DMS 273 treated with DMSO at 0.1 percent for 48 hours (cell line): ENCODE results near the gene SLC35F4.
"Not testable (repeated sequence)": the region's sequence is repeated elsewhere in the genome, so short reads cannot be mapped to it uniquely, and the experiment has no call there.

Source experiments
- DNase-seq: peaks from one replicate; lab custom pipeline; 2025; lab: John Stamatoyannopoulos, UW

SLC35F4 gene

DNA sequence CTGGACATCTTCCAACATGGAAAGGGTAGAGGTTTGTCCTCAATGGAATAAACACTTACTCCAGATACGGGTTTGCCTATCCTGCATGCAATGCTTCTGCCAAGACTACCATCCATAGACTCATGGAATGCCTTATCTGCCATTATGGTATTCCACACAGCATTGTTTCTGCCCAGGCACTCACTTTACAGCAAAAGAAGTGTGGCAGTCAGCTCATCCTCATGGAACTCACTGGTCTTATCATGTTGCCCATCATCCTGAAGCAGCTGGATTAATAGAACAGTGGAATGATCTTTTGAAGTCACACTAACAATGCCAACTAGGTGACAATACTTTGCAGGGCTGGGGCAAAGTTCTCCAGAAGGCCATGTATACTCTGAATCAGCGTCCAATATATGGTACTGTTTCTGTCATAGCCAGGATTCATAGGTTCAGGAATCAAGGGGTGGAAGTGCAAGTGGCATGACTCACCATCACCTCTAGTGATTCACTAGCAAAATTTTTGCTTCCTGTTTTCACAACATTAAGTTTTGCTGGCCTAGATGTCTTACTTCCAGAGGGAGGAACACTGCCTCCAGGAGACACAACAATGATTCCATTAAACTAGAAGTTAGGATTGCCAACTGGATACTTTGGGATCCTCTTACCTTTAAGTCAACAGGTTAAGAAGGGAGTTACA lies 140.4 kb downstream of the SLC35F4 start:
- DNase-seq, result no peak

DNA sequence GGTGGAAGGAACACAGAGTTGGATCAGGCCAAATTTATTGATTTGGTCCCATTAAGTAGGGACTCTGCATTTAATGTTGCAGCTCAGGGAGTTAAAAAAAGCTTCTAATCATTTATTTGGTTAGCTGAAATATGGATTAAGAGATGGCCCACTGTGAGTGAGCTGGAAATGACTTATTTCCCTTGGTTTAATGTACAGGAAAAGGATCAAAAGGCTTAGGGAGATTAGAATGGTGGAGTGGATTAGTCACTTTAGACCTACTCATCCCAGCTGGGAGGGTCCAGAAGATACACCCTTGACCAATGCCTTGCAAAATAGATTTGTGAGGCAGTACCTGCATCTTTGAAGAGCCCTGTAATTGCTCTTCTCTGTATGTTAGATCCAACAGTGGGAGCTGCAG lies 143.8 kb downstream of the SLC35F4 start:
- DNase-seq, result not testable (repeated sequence)

DNA sequence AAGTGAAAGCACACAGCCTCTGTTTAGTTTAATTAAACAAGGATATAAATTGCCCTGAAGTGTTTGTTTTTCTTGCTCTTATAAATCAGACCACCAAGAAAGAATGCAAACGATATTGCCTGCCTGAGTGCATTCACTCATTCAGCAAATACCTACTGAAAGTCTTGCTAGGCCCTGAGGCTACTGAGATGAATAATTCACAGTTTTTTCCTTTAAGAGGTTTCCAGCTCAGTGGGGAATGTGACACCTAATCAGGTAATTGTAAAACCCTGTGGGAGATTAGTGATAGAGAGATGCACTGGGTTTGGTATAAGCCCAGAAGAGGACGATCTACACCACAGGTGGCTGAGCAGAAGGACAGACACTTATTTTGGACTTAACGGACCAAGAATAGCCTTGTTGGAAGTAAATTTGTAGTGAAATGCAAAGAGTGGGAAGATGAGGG lies 151.4 kb downstream of the SLC35F4 start:
- DNase-seq, result no peak

DNA sequence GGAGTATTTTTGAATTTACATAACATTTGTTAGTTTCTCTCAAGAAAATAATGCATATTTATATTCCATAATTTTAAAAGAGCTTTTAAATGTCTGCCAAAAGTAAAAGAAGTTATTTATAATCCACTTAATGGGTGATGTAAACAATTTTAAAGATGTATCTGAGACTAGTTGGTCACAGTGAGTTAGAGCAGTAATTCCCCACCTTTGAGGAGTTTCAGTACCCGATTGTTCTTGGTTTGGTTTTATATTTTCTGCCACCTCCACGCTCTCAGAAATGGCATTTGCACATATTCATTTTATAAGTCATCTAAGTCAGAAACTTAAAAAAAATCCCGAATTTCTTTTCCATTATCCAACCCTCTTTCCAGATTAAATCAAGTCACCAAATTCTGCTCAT lies 153.2 kb downstream of the SLC35F4 start:
- DNase-seq, result no peak

DNA sequence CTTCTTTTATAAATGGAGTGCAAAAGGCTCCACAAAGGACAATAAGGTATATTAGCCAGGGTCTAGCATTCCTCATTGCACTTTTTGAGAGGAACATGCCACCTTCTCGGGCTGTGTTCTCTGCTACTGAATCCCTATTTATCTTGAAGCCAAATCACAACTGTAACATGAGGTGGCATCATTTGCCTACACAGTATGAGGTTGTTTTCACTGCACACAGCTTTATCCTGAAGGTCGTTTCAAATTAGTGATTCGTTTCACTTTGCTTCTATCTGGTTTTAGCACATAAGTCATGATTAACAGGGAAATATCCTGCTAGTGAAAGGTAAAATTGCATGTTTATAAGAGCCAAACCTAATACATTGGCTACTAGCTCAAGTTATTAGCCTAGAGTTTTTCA lies 153.8 kb downstream of the SLC35F4 start:
- DNase-seq, result no peak

DNA sequence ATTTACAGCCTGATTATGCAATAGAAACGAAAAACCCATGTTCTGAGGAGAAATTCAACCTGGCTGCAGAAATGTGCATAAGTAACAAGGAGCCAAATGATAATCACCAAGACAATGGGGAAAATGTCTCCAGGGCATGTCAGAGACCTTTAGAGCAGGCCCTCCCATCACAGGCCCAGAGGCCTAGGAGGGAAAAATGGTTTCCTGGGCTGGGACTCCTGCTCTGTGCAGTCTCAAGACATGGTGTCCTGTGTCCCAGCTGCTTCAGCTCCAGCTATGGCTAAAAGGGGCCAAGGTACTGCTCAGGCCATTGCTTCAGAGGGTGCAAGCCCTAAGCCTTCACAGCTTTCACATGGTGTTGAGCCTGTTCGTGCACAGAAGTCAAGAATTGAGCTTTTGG lies 156.0 kb downstream of the SLC35F4 start:
- no peak for DNase-seq

DNA sequence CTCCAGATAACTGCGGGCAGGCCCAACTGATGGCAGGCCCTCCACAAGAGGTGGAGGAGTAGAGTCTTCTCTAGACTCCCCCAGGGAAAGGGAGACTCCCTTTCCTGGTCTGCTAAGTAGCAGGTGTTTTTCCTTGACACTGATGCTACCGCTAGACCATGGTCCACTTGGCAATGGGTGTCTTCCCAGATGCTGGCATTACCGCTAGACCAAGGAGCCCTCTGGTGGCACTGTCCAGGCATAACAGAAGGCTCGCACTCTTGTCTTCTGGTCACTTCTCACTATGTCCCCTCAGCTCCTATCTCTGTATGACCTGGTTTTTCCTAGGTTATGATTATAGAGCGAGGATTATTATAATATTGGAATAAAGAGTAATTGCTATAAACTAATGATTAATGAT lies 156.8 kb downstream of the SLC35F4 start:
- DNase-seq, result not testable (repeated sequence)

DNA sequence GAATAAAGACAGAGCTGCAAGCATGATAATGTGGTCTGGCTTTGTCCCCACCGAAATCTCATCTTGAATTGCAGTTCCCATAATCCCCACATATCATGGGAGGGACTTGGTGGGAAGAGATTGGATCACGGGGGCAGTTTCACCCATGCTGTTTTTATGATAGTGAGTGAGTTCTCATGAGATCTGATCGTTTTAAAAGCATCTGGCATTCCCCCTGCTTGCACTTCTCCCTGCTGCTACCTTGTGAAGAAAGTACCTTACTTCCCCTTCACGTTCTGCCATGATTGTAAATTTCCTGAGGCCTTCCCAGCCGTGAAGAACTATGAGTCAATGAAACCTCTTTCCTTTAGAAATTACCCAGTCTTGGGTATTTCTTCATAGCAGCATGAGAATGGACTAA lies 158.7 kb downstream of the SLC35F4 start:
- DNase-seq, result no peak

DNA sequence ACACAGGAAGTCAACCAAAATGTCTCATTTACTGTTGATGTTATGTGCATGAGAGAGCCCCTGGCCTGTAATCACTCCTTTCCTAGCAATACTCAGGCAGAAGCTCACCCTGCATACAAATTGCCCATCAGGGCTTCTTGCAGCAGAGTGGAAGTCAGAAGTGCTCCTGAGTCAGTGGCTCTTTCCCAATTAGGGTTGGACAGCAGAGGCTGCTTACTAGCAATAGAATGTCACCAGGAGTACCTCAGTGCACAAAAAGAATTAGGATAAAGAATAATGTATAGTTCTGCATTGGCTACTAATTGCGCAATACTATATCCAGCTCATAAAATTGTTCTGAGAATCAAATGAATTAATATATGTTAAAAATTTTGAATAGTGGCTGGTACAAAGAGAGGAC lies 161.1 kb downstream of the SLC35F4 start:
- no peak for DNase-seq

DNA sequence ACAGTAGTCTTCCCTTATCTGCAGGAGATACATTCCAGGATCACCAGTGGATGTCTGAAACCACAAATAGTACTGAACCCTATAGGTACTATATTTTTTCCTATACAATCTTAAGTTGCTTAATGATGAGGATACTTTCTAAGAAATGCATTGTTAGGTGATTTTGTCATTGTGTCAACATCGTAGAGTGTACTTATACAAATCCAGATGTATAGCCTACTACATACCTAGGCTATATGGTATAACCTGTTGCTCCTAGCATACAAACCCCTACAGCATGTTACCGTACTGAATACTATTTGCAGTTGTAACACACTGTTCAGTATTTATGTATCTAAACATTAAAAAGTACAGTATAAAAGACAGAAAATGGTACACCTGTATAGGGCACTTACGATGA lies 165.9 kb downstream of the SLC35F4 start:
- DNase-seq, result no peak

DNA sequence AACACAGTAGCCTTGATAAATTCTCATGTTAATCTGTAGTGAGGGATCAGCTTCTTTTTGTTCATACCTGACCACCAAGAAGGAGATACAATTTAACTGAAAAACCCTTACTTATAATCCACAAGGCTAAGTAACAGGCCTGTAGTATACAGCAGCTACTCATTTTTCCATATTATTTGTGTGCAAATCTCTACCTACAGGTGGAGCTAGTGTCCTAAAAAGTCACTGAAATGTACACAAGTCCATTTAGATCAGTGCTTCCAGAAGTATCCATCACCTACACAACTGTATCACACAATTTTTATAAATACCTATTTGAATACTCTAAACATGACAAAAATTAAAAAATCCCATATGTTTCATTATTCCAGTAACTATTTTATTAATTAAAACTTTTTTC lies 173.2 kb downstream of the SLC35F4 start:
- DNase-seq, result peak; percentile 20

DNA sequence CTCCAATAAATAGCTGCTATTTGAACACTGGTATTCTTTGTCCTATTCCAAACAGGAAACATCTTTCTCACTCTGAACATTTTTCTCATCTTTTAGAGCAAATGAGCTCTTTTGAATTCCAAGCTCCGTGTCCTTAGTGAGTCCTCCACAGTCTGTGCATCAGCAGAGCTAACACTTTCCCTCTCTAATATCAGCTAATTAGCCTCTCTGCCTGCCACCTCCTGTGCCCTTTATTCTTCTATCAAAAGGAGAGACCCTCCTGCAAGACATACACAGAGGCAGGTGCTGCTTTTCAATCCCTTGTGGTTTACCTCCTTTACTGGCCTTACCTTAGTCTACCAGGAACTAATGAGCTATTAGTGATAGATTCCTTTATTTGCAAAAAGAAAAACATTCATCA lies 178.5 kb downstream of the SLC35F4 start:
- no peak for DNase-seq

DNA sequence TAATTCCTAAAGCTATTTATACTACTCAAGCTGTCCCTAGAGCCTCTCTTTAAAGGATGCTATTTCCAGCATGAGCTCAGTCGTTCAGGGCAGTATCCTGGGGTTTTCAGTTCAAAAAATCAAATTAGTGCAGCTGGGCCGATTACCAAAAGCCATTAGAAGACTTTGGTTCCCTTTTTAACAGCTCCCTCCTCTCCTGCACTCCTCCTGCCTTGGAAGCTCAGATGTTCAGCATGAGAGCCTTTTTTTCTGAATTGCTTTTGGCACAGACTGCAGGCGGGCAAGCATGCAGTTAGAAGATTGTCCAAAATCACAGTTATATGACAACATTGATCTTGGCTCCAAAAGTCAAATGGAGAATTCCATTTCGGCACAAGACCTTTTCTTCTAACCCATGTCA lies 179.6 kb downstream of the SLC35F4 start:
- DNase-seq, result no peak

DNA sequence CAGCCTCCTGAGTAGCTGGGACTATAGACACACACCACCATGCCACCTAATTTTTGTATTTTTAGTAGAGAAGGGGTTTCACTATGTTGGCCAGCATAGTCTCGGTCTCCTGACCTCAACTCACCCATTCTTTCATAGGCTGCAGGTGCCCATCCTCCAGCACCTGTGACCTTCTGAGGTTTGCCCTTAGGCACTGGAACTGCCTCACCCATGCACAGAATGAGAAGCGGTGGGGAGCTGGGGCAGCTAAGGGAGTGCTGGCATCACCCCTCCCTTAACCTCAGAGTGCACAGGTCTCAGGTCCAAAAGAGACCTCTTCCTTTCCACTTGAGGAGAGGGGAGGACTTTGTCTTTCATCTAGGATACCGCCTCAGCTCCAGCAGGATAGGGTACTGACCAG lies 194.9 kb downstream of the SLC35F4 start:
- no peak for DNase-seq

DNA sequence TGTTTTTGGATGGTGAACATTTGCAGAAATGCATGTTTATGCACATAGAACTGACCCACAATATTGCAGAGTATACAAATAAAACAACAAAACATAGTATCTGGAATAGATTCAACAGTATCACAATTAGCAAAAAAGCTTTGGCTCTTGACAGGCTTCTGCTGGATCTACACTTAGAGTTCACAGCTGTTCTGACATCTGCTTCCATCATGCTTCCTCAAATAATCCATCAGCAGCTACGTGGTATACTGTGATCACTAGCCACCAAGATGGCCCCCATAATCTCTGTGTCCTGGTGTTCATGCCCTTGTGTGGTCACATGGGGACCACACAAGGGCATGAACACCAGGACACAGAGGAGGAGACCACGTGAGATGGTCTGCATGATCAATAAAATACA lies 205.7 kb downstream of the SLC35F4 start:
- peak; percentile 5 for DNase-seq

DNA sequence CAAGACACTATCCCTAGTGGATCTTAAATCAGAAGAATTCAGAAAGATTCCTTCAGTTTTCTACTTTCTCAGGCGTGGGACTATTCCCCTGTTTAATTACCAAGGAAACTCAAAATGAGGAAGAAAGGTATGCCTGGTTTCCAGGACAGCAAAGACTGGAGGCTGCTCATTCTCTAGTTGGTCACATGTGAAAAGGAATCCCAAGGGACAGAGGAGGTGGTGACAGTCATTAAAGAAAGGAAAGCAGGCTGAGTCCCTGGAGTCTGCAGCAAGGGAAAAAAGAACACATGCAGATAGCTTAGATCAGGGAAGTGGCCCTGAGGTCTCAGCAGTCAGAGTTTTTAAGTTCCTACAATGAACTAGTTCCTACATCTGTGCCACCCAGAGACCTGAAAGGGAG lies 206.8 kb downstream of the SLC35F4 start:
- no peak for DNase-seq

DNA sequence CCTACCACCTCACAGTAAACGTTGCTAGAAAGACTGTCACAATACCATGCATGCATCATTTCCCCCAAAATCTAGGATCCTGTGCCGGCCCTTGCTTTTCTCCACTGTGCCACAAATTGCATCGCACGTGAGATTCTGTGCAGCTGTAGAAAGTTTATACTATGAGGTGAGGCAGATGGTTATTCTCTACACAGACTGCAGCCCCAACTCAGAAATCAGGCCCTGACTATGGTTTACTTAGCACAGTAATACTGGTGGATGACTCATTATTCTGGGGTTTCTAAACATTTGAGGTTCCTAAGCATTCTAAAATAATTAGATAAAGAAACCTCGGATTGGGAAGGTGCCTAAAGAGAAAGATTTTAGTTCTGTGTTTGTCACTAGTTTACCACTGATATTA lies 208.4 kb downstream of the SLC35F4 start:
- DNase-seq, result no peak

DNA sequence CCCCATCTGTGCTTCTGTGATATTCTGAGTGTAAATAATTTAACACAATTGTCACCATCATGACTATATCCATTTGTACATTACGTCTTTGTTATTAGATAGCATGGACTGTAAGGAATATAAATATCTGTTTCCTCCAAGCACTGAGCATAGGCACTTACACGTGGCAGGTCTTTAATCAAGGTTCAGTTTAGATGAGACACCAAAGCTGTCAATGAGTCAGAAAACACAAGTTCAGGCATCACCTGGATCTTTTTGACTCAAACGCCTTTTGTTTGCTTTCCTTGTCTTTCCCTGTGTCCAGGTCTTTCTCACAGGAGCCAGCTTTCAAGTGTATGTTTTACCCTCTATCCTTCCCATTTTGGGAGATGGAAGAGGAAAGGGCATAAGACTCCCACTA lies 209.0 kb downstream of the SLC35F4 start:
- no peak for DNase-seq

DNA sequence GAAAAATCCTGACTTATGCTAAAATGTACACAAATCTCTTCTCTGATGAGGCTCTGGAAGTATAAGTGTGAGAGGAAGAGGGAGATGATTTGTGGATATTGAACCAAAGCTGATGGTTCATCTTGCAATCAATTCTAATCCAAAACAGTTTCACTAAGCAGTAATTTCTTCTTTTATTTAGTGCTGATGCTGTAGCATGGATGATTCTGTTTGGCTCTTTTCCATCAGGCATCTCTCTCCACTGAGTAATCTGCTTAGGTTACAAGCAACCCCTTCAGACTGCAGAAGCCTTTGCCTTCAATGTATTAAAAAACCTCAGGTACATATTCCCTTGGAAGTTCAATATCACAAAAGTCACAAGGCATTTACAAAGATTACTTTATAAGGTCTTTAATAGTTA lies 213.1 kb downstream of the SLC35F4 start:
- no peak for DNase-seq

DNA sequence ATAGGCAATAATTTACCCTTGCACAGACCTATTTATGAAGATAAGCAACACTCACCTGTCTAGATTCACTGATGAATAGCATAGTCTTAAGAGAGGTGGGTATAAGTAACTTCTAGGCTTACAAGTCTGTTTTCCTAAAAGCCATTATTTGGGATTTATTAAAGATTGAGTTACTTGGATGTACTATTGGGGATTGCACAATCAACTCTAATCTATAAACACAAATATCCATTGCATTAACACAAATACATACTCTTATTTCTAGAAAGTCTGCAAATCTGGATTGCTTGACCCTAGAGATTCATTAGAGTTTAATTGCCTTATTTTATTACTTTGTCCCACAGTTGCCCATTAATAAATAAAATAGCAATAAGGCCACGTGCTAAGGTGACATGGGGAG lies 224.1 kb downstream of the SLC35F4 start:
- no peak for DNase-seq

DNA sequence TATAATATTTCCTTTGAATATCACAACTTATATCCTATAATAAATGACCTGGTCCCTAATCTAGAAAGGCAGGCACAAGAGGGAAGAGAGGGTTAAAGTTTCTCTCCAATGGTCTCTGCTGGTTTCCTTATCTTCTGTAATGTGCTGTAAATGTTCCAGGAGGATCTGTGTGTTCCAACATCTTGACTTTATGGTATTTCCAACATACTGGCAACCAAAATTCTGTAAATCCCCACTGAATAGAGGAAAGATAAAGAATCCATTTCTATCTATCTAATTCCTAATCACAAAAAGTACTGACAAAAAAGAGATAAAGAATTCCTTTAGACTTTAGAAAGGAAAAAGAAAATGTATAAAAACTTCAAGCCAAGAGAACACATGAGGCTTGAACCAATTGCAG lies 225.9 kb downstream of the SLC35F4 start:
- no peak for DNase-seq

DNA sequence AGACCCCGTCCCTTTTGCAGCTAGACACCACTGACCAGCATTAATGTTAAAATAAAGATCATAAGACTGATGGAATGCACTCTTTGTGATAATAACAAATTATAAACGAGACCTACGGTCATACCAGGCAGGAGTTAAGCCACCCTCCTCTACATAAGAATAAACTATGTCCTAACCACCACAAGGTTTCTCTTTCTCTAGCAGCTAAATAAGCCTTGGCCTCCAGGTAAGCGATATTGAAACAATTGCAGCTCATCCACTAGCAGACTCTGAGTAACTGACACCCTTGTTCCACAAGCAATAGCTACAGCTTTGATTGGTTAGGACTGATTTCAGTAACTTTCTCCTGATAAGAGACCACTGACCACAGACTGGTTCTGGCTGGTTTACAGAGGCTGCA lies 228.0 kb downstream of the SLC35F4 start:
- DNase-seq, result no peak

DNA sequence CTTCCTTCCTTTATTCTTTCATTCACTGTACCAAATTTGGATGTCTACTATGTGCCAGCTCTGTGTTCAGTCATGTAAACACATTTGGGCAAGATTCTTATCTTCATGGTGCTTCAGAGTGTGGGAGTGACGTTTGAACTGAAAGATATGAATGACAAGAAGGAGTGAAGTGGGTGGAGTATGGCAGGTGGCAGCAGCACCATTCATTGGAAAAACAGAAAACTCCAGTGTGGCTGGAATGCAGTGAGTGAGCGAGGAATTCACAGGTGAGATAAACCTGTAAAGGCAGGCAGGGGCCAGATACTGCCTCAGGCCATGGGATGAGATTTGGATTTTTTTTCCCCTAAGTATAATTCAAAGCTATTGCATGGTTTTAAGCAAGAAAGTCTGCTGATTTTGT lies 231.6 kb downstream of the SLC35F4 start:
- no peak for DNase-seq

DNA sequence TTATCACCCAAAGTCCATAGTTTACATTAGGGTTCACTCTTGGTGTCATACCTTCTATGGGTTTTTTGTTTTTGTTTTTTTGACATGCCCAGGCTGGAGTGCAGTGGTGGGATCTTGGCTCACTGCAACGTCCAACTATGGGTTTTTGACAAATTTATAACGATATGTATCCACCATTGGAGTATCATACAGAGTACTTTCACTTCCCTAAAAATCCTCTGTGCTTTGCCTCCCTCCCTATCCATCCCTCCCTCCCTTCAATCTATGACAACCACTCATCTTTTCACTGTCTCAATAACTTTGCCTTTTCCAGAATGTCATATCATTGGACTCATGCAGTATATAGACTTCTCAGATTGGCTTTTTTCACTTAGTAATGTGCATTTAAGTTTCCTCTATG lies 233.2 kb downstream of the SLC35F4 start:
- DNase-seq, result no peak

DNA sequence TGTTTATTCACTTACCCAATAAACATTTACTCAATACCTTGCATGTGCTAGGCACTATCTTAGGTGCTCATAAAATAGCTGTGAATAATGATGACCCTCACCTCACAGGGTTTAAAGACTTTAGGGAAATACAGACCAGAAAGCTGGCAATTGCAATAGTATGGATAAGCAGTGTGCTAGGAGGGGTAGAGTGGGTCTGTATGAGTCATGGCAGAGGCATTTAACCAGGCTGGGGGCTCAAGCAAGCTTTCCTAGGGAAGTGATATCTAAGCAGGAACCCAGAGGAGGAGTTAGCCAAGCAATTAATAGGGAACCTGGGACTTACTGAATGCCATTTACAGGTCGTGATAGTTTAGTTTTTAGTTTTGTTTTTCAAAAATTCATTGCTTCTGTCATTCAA lies 248.4 kb downstream of the SLC35F4 start:
- no peak for DNase-seq
